Subcutaneous abdominal adipose tissue (tissue), 5 donors: Measurements from ENCODE around the gene CRHR2.

ENCODE experiments used
- H3K27ac ChIP-seq: one replicate; pipeline ENCODE4 v1.7.0; 2013; ENCODE audit warnings: low read depth, mild to moderate bottlenecking, inconsistent platforms, low read length, moderate library complexity
- H3K27me3 ChIP-seq, 5 donors: one replicate each; pipeline ENCODE4 v1.7.0; 2013; ENCODE audit warnings: low read length in 5 of 5, inconsistent platforms in 1 of 5; ENCODE audit not compliant: control insufficient read depth in 5 of 5, insufficient read depth in 4 of 5
- H3K36me3 ChIP-seq, 5 donors: one replicate each; pipeline ENCODE4 v1.7.0; 2013; ENCODE audit warnings: low read length in 5 of 5; ENCODE audit not compliant: control insufficient read depth in 5 of 5, insufficient read depth in 5 of 5
- H3K4me1 ChIP-seq, 5 donors: one replicate each; pipeline ENCODE4 v1.7.0; 2013; ENCODE audit warnings: low read length in 5 of 5, mild to moderate bottlenecking in 3 of 5, moderate library complexity in 1 of 5; ENCODE audit not compliant: control insufficient read depth in 5 of 5, insufficient read depth in 5 of 5
- H3K4me3 ChIP-seq, 5 donors: one replicate each; pipeline ENCODE4 v1.7.0; 2013; ENCODE audit warnings: low read length in 5 of 5, low read depth in 1 of 5
- H3K9ac ChIP-seq, 5 donors: one replicate each; pipeline ENCODE4 v1.7.0; 2013; ENCODE audit warnings: low read length in 5 of 5, mild to moderate bottlenecking in 4 of 5, moderate library complexity in 3 of 5
- H3K9me3 ChIP-seq, 5 donors: one replicate each; pipeline ENCODE4 v1.7.0; 2013; ENCODE audit warnings: low read length in 5 of 5; ENCODE audit not compliant: control insufficient read depth in 5 of 5
- donor health status: healthy.
- donor health status: healthy.
- donor health status: healthy.
- donor health status: healthy.
- donor health status: healthy.

Gene CRHR2

DNA sequence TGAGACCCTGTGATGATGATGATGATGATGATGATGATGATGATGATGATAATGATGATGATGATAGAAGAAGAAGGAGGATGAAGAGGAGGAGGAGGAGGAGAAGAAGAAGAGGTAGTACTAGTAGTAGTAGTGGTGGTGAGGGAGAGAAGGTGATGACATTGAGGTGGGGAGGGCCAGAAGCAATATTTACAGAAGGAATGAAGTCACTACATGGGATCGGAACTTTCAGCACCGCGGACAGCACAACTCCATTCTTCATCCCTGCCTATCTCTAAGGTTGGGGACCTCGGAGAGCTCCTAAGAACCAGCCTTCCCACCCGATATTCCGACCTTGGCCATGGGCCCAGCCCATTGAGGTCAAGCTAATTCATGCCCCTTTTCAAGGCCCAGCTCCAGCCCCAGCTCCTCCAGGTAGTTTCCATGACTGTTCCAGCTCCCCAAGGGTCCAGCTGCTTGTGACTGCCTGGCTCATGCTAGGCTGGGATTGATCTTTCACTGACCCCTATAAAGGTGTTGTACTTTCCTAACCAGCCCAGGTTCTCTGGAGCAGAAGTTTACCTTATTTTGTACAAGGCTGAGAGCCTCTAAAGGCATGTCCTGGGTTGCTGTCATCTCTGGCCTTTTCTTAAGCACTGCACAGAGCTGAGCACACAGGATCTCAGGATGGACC is 10.3 kb downstream of the CRHR2 start:
- H3K9me3 ChIP-seq: no peaks in the 10 kb centered on the region
- H3K4me3 ChIP-seq: no peak overlapping the region
- H3K4me1 ChIP-seq: no peaks in the 10 kb centered on the region
- H3K36me3 ChIP-seq: no peaks in the 10 kb centered on the region
- no peak overlapping the region for H3K9ac ChIP-seq
- H3K27ac ChIP-seq: no peak overlapping the region
- H3K27me3 ChIP-seq: peaks cover 0 to 13% (median 5%) of the 10 kb centered on the region in 5 donors

- Histone ChIP-seq H3K4me3 (no peak overlapping the region), H3K9ac (no peak overlapping the region), H3K36me3 (no peaks in the 10 kb centered on the region), H3K27ac (no peak overlapping the region), H3K9me3 (no peaks in the 10 kb centered on the region), H3K27me3 (peaks cover 0 to 5% (median 4%) of the 10 kb centered on the region in 5 donors), H3K4me1 (no peaks in the 10 kb centered on the region)
Measured at GRCh38 chr7:30668102-30668501, 14.2 kb downstream of the CRHR2 start.

DNA sequence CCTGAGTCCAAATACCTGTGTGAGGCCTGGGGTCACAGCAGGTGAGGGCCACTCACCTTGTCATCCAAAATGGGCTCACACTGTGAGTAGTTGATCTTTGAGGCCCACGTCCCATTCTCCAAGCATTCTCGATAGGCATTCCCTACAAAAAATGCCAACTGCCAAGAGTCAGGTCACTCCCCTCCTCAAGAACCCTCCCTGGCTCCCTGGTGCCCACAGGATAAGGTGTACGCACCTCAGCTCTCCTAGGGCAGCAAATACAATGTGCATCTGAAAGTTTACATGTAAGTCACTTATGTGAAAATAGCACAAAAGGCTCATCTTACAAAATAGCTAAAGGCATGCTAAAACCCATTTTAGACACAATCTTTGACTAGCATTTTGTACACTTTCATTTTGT is 15.1 kb downstream of the CRHR2 start:
- no peak overlapping the region for H3K4me3 ChIP-seq
- H3K4me1 ChIP-seq: no peaks in the 10 kb centered on the region
- no peak overlapping the region for H3K9ac ChIP-seq
- no peaks in the 10 kb centered on the region for H3K36me3 ChIP-seq
- H3K27me3 ChIP-seq: peaks cover 0 to 5% (median 4%) of the 10 kb centered on the region in 5 donors
- H3K27ac ChIP-seq: no peak overlapping the region
- H3K9me3 ChIP-seq: no peaks in the 10 kb centered on the region

- Histone ChIP-seq H3K9me3 (no peaks in the 10 kb centered on the region), H3K36me3 (no peaks in the 10 kb centered on the region), H3K4me3 (no peak overlapping the region), H3K27me3 (peaks cover 0 to 5% (median 4%) of the 10 kb centered on the region in 5 donors), H3K9ac (no peak overlapping the region), H3K27ac (no peak overlapping the region), H3K4me1 (no peaks in the 10 kb centered on the region)
Measured at GRCh38 chr7:30665449-30665848, 16.8 kb downstream of the CRHR2 start.

DNA sequence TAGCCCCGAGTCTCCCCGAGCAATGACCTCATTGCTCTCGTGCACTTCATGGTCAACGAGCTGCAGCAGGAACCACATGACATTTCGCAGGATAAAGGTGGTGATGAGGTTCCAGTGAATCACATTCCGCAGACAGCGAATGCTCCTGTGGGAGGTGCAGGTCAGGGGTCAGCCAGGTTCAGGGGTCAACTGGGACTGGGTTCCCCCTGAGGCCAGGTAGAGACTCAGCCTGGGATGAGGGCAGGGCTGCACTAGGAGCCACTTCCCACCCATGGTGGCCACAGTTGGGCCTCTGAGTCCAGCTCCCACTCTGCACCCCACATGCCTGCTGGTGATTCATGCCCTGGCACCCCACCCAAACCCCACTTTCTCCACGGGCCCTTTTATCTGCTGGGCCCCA is 17.2 kb downstream of the CRHR2 start:
- no peak overlapping the region for H3K4me3 ChIP-seq
- H3K9ac ChIP-seq: no peak overlapping the region
- no peak overlapping the region for H3K27ac ChIP-seq
- no peaks in the 10 kb centered on the region for H3K36me3 ChIP-seq
- H3K4me1 ChIP-seq: no peaks in the 10 kb centered on the region
- peaks cover 0 to 5% (median 3%) of the 10 kb centered on the region in 5 donors for H3K27me3 ChIP-seq
- no peaks in the 10 kb centered on the region for H3K9me3 ChIP-seq

DNA sequence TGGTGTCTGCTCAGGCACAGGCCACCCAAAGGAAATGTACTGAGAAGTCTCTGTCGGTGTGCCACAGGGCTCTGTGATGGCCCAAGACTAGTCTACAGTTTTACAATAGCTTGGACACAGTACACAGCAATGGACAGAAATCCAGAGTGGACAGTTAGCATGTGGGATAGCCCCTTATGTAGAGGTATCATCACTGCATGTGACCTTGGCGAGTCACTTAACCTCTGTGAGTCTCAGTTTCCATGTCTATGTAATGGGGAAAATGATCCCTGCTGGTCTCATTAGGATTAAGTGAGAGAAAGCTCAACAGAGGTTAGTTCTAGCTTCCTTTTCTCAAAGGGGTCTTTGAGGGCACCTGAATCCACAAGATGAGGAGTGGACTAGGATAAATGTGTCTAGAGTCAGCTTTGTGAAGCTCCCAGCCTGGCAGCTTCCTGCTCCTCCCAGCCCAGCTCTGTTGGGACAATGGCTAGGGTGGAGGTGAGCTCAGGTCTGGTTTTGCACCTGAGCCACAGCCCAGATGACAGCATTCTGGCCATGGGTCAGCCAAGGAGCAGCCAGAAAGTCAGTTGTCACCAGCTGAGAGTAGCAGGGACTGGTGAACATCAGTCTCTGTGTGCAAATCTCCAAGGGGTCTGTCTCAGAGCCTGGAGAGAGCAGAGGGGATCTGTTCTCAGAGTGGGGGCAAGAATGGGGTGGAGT is 17.9 kb downstream of the CRHR2 start:
- H3K9me3 ChIP-seq: no peaks in the 10 kb centered on the region
- no peak overlapping the region for H3K27ac ChIP-seq
- H3K4me1 ChIP-seq: no peaks in the 10 kb centered on the region
- H3K9ac ChIP-seq: no peak overlapping the region
- H3K36me3 ChIP-seq: no peaks in the 10 kb centered on the region
- H3K4me3 ChIP-seq: no peak overlapping the region
- H3K27me3 ChIP-seq: peaks cover 0 to 5% (median 3%) of the 10 kb centered on the region in 5 donors

GRCh38 chr7:30663414-30663813 is 18.8 kb downstream of the CRHR2 start:
- Histone ChIP-seq H3K27ac (no peak overlapping the region), H3K36me3 (no peaks in the 10 kb centered on the region), H3K9ac (no peak overlapping the region), H3K4me3 (no peak overlapping the region), H3K4me1 (no peaks in the 10 kb centered on the region), H3K27me3 (peaks cover 0 to 5% (median 3%) of the 10 kb centered on the region in 5 donors), H3K9me3 (no peaks in the 10 kb centered on the region)

GRCh38 chr7:30662431-30662939 is 19.8 kb downstream of the CRHR2 start:
- peaks cover 0 to 5% (median 3%) of the 10 kb centered on the region in 5 donors for H3K27me3 ChIP-seq
- no peak overlapping the region for H3K9ac ChIP-seq
- no peaks in the 10 kb centered on the region for H3K4me1 ChIP-seq
- no peak overlapping the region for H3K27ac ChIP-seq
- H3K36me3 ChIP-seq: no peaks in the 10 kb centered on the region
- H3K9me3 ChIP-seq: no peaks in the 10 kb centered on the region
- H3K4me3 ChIP-seq: no peak overlapping the region

DNA sequence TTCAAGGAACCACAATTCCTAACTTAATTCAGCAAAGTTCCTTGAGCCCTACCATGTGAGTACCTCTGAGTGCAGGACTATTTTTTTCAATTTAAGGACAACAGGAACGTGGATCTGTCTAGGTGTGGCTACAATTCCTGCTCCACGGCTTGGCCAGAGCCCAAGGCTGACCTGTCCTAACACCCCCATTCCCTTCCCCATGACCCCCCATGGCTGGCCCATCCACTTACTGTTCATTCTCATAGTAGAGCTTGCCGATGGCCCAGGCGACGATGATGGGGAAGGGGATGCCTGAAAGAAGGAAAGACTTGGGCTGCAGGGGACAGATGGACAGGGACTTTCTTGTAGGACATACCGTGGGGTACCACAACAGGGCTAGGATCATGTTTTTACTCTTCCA is 20.3 kb downstream of the CRHR2 start:
- Histone ChIP-seq H3K27ac (no peak overlapping the region), H3K36me3 (no peaks in the 10 kb centered on the region), H3K4me1 (no peaks in the 10 kb centered on the region), H3K27me3 (peaks cover 0 to 5% (median 3%) of the 10 kb centered on the region in 5 donors), H3K9me3 (no peaks in the 10 kb centered on the region), H3K4me3 (no peak overlapping the region), H3K9ac (no peak overlapping the region)
